GM12872 (cell line): ENCODE results near the gene RFX4.

Experiments used
- TF ChIP-seq, protein P1 (sequence below): IDR thresholded peaks from 3 replicates; pipeline ENCODE4 v1.5.1; 2011; ENCODE audit warnings: low read depth, mild to moderate bottlenecking, low read length, moderate library complexity; ENCODE audit not compliant: insufficient read depth

RFX4 gene

DNA sequence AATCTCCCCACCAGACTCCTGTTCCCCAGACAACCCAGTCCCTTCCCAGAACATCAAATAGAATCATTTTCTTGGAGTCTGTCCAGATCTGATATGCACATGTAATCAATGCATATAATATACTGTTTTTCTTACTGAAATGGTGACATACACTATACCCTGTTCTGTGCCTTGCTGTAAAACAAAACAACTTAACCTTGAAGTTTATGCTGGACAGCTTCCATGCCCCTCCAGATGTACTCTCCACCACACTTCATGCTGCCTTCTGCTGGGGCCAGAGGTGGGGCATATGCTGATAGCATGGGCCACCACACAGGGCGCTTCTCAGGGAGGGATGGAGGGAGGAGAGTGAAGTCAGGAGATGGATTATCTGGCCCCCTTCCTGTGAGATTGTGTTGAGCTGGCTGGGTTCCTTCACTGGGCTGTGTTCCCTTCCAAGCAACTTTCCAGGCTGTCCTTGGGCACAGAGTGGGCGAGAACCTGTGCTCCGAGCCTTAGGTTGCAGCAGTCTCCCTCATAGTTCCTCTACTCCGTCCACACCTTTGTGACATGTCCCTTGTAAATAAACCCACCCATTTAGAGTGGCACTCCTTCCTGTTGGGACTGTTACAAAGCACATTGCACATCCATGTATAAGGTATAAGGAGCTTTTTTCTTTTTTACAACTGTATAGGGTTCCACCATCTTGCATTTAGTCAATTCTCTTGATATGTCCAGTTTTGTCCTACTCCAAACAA lies 114.0 kb downstream of the RFX4 start:
- TF ChIP-seq, protein P1, sequence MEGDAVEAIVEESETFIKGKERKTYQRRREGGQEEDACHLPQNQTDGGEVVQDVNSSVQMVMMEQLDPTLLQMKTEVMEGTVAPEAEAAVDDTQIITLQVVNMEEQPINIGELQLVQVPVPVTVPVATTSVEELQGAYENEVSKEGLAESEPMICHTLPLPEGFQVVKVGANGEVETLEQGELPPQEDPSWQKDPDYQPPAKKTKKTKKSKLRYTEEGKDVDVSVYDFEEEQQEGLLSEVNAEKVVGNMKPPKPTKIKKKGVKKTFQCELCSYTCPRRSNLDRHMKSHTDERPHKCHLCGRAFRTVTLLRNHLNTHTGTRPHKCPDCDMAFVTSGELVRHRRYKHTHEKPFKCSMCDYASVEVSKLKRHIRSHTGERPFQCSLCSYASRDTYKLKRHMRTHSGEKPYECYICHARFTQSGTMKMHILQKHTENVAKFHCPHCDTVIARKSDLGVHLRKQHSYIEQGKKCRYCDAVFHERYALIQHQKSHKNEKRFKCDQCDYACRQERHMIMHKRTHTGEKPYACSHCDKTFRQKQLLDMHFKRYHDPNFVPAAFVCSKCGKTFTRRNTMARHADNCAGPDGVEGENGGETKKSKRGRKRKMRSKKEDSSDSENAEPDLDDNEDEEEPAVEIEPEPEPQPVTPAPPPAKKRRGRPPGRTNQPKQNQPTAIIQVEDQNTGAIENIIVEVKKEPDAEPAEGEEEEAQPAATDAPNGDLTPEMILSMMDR, result no peak

DNA sequence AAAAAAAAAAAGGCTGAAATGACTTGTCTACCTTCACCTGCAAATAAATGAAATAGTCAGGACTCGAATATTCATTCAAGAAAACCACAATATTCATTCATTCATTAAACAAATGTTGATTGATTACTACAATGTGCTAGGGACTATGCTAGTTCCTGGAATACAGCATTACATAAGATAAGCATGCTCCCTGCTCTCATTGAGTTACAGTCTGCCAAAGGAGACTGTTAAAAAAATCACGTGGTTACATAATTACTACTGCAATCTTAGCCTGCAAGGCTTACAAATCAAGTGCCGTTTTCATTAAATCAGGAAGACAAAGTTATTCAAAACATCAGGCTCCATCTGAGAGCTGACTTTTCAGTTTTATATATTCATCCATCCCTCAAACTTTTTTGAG lies 121.3 kb downstream of the RFX4 start:
- TF ChIP-seq, protein P1, result no peak

DNA sequence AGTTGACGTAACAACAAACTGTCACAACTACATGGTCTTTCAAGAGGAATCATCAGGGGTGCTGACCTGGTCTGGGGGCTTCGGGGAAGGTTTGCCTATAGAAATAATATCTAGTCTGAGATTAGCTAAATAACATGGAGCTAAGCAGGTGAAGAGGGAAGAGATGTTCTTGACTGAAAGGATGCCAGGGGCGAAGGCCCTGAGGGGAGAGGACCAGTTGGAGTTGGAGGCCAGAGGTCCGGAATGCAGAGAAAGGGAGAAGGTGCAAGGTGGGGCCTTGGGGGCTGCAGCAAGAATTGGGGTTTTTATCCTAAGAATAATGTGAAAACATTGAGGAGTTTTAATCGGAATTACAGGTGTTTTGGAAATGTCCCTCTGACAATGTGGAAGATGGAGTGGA lies 123.2 kb downstream of the RFX4 start:
- TF ChIP-seq, protein P1, result no peak

DNA sequence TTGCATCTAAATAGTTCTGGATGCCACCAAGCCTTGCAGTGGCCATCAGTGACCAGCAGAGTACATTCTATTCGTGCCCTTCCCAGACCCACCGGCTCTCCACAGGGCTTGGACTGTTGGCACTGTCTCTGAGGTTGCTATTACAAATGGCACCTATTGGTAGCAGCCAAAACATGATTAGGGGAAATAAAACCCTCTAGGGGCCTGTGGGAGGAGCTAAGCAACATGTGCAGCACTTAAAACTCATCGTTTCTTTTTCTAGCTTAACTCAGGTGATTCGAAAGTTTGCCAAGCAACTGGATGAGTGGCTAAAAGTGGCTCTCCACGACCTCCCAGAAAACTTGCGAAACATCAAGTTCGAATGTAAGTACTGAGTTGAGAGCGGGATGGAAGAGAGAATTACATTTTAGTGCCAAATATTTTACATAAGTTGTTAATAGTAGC lies 126.3 kb downstream of the RFX4 start:
- TF ChIP-seq, protein P1, result no peak; the same call in 2 of the 3 replicates

DNA sequence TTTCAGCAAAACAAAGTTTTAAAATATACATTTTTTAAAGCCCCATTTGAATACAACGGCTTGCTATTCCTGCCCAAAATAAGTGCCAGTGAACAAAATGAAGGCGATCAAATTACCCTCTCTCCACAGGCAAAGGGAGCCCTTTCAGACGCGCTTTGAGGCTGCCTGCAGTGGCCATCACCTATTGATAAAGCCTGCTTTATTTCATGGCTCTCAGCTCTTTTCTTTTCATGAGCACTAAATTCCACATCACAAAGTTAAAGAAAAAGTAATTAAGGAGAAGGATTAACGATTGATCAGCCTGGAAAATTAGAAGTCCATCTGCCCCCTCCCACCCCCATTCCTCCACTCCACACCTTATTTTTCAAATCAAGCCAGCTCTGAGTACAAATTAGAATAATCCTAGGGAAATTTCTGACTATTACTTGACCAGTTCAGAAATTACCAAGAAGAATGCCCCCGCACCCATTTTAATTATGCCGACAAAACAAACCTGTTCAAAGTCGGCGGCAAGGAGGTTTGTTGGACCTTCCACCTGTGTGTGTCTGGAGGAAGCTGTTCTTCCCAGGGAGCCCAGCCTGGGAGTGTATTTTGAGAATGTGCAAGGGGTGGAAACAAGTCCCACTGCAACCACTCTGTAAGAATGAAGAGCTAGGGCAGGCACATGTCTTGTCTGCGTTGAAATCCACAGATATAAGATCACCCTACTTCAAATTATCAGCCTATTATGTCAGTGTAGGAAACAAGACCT lies 127.5 kb downstream of the RFX4 start:
- TF ChIP-seq, protein P1, result no peak

DNA sequence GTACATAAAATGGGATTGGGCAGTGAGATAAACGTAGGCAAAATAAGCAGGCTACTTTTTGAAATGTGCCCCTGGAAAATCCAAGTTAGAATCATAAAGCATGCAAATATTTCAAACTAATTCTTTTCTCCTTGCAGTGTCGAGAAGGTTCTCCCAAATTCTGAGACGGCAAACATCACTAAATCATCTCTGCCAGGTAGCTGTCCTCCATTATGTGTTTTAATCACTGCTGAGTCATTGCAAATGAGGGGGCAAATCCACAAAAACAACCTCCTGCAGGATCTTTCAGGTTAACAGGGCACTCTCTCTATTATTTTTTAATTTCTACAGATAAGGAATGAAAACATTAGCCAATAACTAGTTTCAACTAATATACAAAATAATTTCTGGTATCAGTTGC lies 128.5 kb downstream of the RFX4 start:
- TF ChIP-seq, protein P1, result no peak

DNA sequence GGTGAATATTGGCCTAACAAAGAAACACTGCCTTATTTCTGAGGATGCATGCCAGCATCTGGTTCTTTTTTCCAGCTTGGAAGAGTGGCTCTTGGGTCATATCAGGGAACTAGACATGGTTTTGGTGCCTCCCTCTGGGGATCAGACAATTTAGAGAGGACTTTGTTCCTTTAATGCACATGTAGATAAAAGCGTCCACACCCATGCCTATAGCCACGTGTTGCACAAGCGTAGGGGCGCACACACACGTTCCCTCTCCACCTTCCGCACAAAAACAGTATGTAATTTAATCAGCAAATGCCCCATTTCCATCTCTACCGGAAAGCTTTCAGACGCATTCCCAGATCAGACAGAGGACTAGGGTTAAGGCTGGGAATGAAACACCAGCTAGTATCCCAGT lies 130.0 kb downstream of the RFX4 start:
- TF ChIP-seq, protein P1, result no peak
